Activated effector memory CD4-positive, alpha-beta T cell treated with Interleukin-2 at 50 U/mL for 16 hours (primary cell): ENCODE measurements around the gene AFF3.
"Not testable (repeated sequence)": the region's sequence is repeated elsewhere in the genome, so short reads cannot be mapped to it uniquely, and the experiment has no call there.

Experiments
- DNase-seq: peaks from one replicate; pipeline ENCODE4 v3.0.0-alpha.2; 2020

The AFF3 gene

GRCh38 chr2:99957332-99958133 lies 184.9 kb downstream of the AFF3 start:
- no peak for DNase-seq

- no peak for DNase-seq
Observed at GRCh38 chr2:99956232-99957030, 186.0 kb downstream of the AFF3 start.

GRCh38 chr2:99953750-99954149 lies 188.6 kb downstream of the AFF3 start:
- no peak for DNase-seq

GRCh38 chr2:99949963-99950362 lies 192.4 kb downstream of the AFF3 start:
- no peak for DNase-seq

GRCh38 chr2:99949530-99949929 lies 192.9 kb downstream of the AFF3 start:
- no peak for DNase-seq

GRCh38 chr2:99948010-99948409 lies 194.4 kb downstream of the AFF3 start:
- DNase-seq, result no peak

- not testable (repeated sequence) for DNase-seq
Observed at GRCh38 chr2:99947366-99947765, 195.0 kb downstream of the AFF3 start.

GRCh38 chr2:99944019-99944418 lies 198.4 kb downstream of the AFF3 start:
- DNase-seq, result no peak

- no peak for DNase-seq
Observed at GRCh38 chr2:99942561-99943347, 199.6 kb downstream of the AFF3 start.

GRCh38 chr2:99940963-99941362 lies 201.4 kb downstream of the AFF3 start:
- no peak for DNase-seq

- no peak for DNase-seq
Observed at GRCh38 chr2:99939135-99939534, 203.3 kb downstream of the AFF3 start.

GRCh38 chr2:99938250-99938649 lies 204.1 kb downstream of the AFF3 start:
- DNase-seq, result no peak

- DNase-seq, result no peak
Observed at GRCh38 chr2:99936065-99936464, 206.3 kb downstream of the AFF3 start.

GRCh38 chr2:99935662-99936061 lies 206.7 kb downstream of the AFF3 start:
- no peak for DNase-seq

GRCh38 chr2:99933894-99934650 lies 208.3 kb downstream of the AFF3 start:
- DNase-seq, result no peak

GRCh38 chr2:99933491-99933890 lies 208.9 kb downstream of the AFF3 start:
- not testable (repeated sequence) for DNase-seq

GRCh38 chr2:99928470-99929053 lies 213.8 kb downstream of the AFF3 start:
- no peak for DNase-seq

GRCh38 chr2:99927690-99928207 lies 214.6 kb downstream of the AFF3 start:
- not testable (repeated sequence) for DNase-seq

- no peak for DNase-seq
Observed at GRCh38 chr2:99926986-99927385, 215.4 kb downstream of the AFF3 start.

- DNase-seq, result no peak
Observed at GRCh38 chr2:99925960-99926359, 216.4 kb downstream of the AFF3 start.

GRCh38 chr2:99922664-99923063 lies 219.7 kb downstream of the AFF3 start:
- no peak for DNase-seq

- no peak for DNase-seq
Observed at GRCh38 chr2:99921903-99922302, 220.5 kb downstream of the AFF3 start.
